Activated naive CD4-positive, alpha-beta T cell treated with Interleukin-2 at 50 U/mL for 16 hours (primary cell): Measurements from ENCODE around the gene CCDC13.

Experiments
- DNase-seq: peaks from one replicate; pipeline ENCODE4 v3.0.0-alpha.2; 2020

CCDC13 gene

GRCh38 chr3:42731476-42732195, 41.4 kb downstream of the CCDC13 start:
- DNase-seq: no peak

- no peak for DNase-seq
These were observed 42.2 kb downstream of the CCDC13 start for GRCh38 chr3:42730706-42731420.

- DNase-seq: no peak
These were observed 42.8 kb downstream of the CCDC13 start for GRCh38 chr3:42730294-42730693.

DNA sequence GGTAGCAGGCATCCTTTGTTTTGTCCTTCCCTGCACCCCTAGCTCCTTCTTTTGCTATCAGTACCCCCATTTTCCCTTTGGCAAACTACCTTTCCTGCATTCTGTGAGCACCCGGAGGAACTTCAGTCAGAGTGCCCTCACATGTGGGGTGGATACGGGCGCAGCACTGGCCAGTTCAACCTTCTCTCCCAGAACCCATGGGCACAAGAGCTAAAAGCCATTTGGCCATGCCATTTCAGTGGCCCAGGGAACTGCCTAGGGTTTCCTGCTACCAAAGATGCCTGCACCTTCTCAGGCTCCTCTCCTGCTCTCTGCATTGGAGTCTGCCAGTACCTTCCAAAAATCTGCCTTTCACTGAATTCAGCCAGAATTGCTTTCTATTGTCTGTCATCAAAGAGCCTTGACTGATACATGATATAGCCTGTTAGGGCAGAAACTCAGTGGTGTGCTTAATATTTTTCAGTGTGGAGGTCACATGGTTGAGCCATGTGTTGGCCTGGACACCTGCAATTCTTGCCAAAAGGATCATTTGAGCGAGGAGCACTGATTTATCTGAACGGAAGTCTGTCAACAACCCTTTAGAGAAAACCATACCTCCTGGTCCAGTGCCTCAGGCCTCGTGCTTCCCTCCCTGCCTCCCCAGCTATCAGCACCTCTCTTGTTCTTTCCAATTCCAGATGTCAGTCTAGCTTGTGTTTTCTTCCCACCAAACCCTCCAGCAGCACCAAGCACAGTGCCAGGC, 43.5 kb downstream of the CCDC13 start:
- no peak for DNase-seq

DNA sequence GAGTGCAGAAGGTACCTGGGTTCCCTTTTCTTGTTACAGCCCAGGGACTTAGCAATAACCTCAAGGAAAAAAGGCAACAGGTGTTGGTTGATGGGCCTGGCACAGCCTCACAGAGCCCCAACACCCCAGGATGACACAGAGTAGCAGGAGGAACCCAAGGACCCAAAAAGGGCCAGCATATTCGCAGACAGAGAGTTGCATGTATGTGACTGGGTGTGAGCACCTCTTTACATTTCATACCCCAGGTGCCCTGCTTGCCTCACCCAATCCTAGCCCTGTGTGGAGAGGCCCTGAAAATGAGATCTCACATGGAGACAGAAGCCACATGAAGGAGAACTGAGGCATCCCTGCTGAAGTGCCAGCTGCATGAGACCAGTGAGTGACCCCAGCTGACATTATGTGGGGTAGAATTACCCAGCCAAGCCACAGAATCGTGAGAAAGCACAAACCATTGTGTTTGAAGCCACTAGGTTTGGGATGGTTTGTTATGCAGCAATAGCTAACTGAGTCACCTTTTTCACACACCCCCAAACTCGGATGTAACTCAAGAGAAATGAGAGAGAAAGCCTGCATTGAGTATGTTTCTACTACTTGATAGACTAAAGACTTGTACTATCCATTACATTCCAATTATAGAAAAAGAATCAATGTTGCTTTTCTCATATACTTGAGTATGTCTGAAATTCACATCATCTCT, 44.2 kb downstream of the CCDC13 start:
- no peak for DNase-seq

- no peak for DNase-seq
These were observed 45.0 kb downstream of the CCDC13 start for GRCh38 chr3:42728056-42728455.

- DNase-seq: no peak
These were observed 47.6 kb downstream of the CCDC13 start for GRCh38 chr3:42725454-42725853.

DNA sequence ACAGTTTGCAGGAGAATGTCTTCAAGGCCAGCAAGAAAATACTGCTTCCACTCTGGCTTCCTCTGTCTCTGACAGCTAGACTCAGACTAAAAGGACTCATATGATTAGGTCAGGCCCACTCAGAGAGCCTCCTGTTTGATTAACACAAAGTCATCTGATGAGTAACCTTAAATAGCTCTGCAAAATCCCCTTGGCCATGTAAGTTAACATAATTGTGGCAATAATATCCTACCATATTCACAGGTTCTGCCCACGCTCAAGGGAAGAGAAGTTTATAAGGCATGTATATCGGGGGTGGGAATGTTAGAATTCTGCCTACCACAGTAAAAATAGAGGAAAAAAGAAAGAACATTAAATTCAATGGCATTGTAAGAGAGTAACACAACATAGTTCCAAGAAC, 49.8 kb downstream of the CCDC13 start:
- DNase-seq: no peak
